IPS-18c (cell line): ENCODE results near the gene TRIM49.
"Not testable (repeated sequence)": the region's sequence is repeated elsewhere in the genome, so short reads cannot be mapped to it uniquely, and the experiment has no call there.

Experiments
- H3K4me3 ChIP-seq: 2 replicates; pipeline ENCODE4 v1.7.0; 2013; ENCODE audit warnings: low read depth, mild to moderate bottlenecking, low read length, moderate library complexity; ENCODE audit not compliant: insufficient read depth
- H3K9me3 ChIP-seq: one replicate; pipeline ENCODE4 v1.6.1; 2013; ENCODE audit warnings: mild to moderate bottlenecking, low read length, moderate library complexity; ENCODE audit not compliant: control insufficient read depth, insufficient read depth

The TRIM49 gene

GRCh38 chr11:89808475-89808874 is at the start of gene TRIM49:
Gene TRIM49 (minus strand): TSS chr11:89808575. CDS start chr11:89804469, 4,106 bp downstream.
- H3K9me3 ChIP-seq, H3K4me3 ChIP-seq: not testable (repeated sequence)

GRCh38 chr11:89826694-89827093 is 18.3 kb upstream of the TRIM49 start:
- not testable (repeated sequence) for H3K9me3 ChIP-seq, H3K4me3 ChIP-seq

- H3K4me3 ChIP-seq, H3K9me3 ChIP-seq: not testable (repeated sequence)
Observed at GRCh38 chr11:89820008-89820407, 11.6 kb upstream of the TRIM49 start.

- not testable (repeated sequence) for H3K9me3 ChIP-seq, H3K4me3 ChIP-seq
Observed at GRCh38 chr11:89813535-89813934, 5.2 kb upstream of the TRIM49 start.

- H3K9me3 ChIP-seq, H3K4me3 ChIP-seq: not testable (repeated sequence)
Observed at GRCh38 chr11:89787506-89788063, 20.8 kb downstream of the TRIM49 start.

- not testable (repeated sequence) for H3K4me3 ChIP-seq, H3K9me3 ChIP-seq
Observed at GRCh38 chr11:89785726-89786125, 22.6 kb downstream of the TRIM49 start.

GRCh38 chr11:89750822-89751221 is 57.6 kb downstream of the TRIM49 start:
- not testable (repeated sequence) for H3K9me3 ChIP-seq, H3K4me3 ChIP-seq
